ENCODE results near the gene TRMT1.

TRMT1 gene

DNA sequence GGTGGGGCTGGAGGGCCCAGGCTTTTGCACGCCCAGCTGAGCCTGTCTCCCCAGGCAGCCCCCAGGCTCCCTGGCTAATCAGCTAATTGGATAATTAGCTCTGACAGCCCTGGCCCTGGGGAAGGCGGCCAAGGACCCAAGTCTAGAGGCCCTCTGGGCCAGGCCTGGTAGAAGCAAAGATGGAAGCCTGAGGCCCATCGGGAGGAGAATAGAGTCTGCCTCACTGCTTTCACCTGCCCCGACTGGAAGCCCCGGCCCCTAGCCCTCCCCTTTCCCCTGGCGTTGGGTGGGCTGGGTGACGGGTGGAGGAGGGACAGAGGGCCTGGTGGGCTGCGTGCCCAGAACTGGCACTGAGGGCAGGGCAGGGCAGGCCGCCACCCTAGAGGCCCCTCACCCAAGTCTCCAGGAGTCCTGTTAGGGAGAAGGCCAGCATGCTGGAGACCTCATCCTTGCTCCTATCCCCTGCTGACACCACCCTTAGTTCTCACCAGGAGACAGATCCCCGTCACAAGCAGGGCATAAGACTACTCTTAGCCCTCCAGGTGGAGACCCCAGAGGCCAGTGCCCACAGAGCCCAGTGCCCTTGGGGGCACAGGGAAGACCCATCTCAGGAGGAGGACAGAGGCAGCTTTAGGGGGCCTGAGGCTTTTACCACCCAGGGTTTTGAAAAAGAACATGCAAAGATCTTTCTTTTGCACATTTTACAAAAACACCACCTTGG is 25.9 kb downstream of the TRMT1 start:
- DNase-seq (ENCODE audit: low read depth), result no peak

DNA sequence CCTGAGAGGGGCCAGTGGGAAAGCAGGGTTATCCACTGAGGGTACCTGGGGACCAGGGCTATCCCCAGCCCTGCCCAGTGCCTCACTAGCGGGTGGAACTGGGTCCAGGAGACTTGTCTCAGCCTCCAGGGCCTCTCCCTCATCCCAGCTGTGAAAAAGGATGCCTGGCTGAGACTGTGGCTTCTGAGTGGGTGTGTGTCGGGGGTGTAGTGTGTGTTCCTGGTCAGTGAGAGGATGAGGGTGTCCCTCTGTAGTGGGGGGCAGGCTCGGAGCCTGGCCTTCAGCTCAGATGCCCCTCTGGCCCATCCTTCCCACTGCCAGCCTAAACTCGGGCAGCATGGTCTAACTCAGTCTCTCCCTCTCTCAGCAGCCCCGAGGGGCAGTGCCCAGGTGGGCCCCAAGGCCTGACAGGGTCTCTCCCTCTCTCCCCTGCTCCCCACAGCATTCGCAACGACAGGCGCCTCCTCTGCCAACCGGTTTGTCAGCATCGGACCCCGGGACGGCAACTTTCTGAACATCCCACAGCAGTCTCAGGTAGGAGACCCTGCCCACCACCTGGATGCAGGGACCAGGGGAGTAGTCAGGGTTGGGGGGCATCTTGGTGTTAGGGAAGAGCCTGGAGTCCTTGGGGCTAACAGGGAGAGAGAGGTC is 26.6 kb downstream of the TRMT1 start:
- no peak for DNase-seq (ENCODE audit: low read depth)

GRCh38 chr19:13089139-13089856 is 27.2 kb downstream of the TRMT1 start:
- DNase-seq (ENCODE audit: low read depth), result no peak

DNA sequence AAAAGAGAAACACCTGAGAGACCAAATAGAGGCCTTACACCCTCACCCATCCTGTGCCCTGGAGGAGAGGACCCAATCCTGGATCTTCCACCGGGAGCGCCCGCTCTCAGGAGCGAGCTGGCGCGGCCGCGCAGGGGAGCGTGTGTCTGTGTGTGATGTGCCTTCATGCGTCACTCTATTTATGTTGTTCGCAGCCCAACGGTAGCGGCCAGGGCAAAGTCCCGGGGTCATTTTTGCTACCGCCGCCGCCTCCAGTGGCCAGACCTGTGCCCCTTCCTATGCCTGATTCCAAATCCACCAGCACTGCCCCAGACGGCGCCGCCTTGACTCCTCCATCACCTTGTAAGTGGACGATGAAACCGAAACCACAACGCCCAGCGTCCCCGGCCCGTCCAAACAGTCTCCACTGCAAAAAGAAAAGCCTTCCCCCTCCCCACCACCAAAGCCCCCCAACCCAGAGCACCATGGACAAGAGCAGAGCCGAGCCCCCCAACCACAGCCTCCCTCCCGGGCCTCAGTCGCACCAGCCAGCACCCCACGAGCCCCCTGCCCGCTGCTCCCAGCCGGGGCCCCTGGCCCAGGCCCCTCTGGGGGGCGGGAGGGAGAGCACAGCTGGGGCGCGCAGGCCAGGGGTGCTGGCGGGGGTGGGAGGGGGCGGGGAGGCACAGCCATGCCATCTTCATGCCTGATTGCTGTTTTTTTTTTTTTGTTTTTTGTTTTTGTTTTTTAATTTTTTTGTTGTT is 28.6 kb downstream of the TRMT1 start:
- no peak for DNase-seq (ENCODE audit: low read depth)

DNA sequence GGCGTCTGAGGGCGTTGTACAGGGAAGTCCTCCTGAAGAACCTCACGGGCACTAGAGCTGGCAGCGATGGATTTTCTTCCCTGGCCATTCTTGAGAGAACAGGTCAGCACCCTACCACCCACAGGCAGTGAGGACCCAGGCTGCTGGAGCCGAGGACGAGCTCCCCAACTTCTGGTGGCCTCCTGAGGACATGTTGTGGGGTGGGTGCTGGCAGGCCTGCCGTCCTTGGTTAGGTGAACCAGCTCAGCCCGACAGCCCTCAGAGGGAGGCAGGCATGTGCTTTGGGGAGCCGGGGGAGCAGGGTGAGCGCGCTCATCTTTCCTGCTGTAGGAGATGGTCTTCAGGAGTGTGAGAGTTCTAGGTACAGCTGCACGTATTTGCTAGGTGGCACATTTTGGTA is 29.2 kb downstream of the TRMT1 start:
- no peak for DNase-seq (ENCODE audit: low read depth)

DNA sequence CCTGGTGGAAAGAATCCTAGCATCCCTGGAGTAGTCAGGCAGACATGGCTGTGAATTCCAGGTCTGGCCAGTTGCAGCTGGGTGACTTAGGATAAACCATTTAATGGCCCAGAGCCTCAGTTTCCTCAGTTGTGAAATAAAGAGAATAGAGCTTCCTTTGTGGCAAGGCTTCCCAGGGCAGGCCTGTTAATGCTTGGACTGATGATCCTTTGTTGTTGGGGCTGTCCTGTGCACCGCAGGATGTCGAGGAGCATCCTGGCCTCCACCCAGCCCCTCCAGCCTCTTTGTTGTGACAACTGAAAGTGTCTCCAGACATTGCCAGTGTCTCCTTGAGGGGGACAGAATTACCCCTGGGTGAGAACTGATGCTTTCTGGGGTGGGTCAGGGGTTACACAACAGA is 30.2 kb downstream of the TRMT1 start:
- no peak for DNase-seq (ENCODE audit: low read depth)

DNA sequence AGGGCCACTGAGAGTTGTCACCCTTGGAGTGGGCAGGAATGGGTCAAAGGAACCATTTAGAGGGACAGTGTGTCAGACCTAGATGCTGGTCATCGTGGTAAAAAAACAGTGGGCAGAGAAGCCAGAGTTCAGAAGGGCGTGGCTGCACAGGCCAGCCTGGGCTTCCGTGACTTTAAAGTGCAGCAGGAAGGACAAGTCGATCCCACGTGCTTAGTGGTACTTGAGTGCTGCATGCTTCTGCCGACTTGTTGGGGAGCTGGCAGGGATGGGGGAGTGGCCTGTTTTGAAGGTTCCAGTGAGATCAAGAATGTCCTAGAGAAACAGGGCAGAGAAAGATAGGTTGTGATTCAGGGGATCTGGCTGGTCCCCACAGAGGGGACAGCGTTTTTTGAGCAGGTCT is 30.9 kb downstream of the TRMT1 start:
- DNase-seq (ENCODE audit: low read depth), result no peak

DNA sequence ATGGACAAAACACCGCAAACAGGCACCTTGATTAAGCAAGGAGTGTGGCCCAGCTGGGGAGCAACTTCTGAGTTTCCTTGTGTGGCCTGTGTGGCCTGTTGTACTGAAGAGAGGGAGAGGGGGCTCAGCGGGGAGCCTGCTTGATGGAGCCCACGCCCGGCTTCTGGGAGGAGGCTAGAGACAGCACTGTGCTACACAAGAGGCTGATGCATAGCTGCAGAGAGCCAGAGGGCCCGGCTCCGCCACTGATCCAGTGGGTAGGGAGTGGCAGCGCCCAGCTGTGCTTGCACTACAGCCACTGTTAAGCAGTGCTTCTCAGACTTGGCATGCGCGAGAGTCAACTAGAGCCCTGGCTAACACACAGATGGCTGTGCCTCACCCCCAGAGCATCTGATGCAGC is 32.9 kb downstream of the TRMT1 start:
- DNase-seq (ENCODE audit: low read depth), result no peak

- DNase-seq (ENCODE audit: low read depth), result no peak
Observed at GRCh38 chr19:13083008-13083404, 33.5 kb downstream of the TRMT1 start.

DNA sequence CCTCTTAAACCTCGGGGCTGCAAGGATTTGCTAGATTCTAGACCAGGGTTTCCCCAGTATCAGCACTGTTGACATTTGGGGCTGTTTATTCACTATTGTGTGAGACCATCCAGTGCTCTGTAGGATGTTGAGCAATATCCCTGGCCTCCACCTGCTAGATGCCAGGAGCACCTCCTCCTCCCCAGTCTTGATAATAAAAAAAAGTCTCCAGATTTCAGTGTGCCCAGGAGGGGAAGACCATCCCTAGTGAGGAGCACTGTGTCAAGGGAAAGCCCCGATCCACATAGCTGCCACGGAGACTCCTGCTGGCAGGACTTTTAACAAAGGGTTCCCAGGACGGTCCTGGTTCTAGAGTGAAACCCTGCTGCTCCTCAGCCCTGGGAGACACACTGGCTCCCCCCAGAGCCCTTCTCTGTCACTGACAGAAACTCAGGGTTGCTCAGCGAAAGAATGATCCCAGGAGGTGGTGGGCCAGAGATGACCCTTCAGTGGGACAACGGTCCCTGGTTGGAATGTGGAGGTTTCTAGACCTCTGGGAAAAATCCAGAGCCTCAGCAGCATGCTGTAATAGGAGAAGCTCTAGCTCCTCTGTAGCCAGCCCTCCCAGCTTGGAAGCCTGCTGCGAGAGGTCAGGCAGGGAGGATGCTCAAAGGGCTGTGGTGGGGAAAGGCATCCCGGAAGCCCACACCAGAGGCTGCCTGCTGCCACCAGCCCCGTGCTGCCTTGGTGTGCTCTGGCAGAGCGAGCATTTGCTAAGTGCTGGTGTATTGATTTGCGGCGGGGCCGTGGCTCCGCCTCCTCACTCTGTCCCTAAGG is 34.1 kb downstream of the TRMT1 start:
- no peak for DNase-seq (ENCODE audit: low read depth)

DNA sequence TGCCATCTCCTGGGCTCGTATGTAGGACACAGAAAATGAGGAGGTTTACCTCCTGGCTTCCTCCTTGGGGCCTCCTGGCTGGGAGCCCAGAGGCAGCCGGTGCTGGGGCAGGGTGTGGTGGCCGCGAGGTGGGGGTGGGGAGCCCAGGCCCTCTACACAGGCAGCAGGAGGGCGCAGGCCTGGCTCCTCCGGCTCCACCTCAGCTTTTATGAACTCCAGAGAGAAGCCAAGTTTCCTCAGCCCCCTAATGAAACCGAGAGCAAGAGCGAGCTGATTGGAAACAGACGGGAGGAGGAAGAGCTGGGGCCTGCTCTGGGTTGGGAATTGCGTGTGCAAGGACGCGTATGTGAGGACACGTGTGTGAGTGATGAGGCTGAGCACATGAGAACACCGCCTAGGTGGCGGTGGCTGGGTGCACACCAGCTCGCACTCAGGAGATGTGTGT is 37.0 kb downstream of the TRMT1 start:
- peak; percentile 90 for DNase-seq (ENCODE audit: low read depth)

DNA sequence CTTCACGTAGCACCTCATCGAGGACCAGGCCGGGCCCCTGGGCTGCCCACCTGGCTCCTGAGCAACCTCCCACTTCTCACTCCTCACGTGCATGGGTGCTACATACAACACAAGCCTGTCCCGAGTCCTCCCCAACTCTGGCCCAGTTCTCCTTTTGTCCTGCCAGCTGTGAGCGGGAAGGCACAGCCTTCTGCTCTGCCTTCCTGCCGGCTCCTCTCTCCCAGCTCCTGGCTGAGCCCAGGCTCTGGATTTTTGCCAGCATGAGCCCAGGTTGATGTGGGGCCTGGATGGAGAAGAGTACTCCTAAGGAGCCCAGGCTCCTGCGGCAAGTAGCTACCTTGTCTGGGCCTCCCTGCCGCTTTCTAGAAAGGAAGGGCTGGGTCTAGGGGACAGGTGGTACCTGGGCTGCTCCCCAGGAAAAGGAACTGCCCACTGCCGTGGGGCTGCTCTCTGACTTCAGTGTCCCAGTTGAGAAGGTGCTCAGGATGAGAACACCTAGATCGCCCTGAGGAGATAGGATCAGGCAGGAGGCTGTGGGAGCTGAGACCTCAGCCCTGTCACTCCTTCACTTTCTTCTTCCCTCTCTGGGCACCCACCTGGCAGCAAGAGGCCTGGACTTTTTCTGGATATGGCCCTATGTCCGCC is 37.5 kb downstream of the TRMT1 start:
- DNase-seq (ENCODE audit: low read depth), result no peak

DNA sequence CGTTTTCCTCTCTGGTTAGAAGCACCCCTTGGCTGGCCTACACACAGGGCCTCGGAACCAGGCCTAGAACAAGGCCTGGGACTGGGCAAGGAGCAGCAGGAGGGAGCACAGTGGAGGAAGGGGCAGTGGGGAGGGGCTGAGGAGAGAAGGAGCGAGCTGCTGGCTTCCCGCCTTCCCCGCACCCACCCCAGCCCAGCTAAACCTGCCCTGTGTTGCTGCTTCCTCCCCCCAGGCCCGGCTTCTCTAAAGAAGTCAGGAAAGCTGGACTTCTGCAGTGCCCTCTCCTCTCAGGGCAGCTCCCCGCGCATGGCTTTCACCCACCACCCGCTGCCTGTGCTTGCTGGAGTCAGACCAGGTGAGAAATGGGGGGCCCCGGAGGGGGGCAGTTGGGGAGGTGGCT is 38.2 kb downstream of the TRMT1 start:
- no peak for DNase-seq (ENCODE audit: low read depth)

- no peak for DNase-seq (ENCODE audit: low read depth)
Observed at GRCh38 chr19:13077240-13077639, 39.3 kb downstream of the TRMT1 start.

DNA sequence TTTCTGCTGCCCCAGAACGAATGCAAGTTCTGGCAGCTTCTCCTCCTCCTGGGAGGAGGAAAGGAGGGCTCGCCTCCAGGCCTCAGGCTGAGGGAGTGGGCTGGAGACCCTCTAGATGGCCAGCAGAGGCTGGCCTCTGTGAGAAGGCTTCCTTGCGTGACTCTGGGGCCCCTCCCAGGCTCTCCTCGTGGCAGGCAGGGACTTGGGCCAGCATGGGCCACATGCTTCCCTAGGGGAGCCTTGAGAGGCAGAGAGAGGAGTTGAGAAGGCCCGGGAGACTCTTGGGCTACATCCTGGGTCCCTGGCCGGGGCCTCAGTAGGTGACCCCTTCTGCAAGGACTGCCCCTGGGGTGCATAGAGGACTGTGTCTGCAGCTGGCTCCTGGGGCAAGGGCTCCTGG is 39.8 kb downstream of the TRMT1 start:
- DNase-seq (ENCODE audit: low read depth), result no peak

GRCh38 chr19:13076320-13076719 is 40.2 kb downstream of the TRMT1 start:
- no peak for DNase-seq (ENCODE audit: low read depth)

GRCh38 chr19:13074378-13074777 is 42.2 kb downstream of the TRMT1 start:
- no peak for DNase-seq (ENCODE audit: low read depth)

GRCh38 chr19:13073263-13073662 is 43.3 kb downstream of the TRMT1 start:
- no peak for DNase-seq (ENCODE audit: low read depth)

GRCh38 chr19:13072188-13072908 is 44.2 kb downstream of the TRMT1 start:
- no peak for DNase-seq (ENCODE audit: low read depth)

- DNase-seq (ENCODE audit: low read depth), result no peak
Observed at GRCh38 chr19:13071444-13072187, 44.9 kb downstream of the TRMT1 start.

All from fibroblast of the conjunctiva (primary cell).